ENCODE results near the gene FAM217A. TPM values are rescaled to one million over a fixed set of nuclear protein-coding genes. Genes with fewer than 3 reads are reported as not detected.

FAM217A gene
- total and polyA plus RNA-seq, 2 of the 8 experiments (the other 6 are each of a cell fraction or from before 2014, with no cell fraction given): 0.03 TPM; not detected in 1

DNA sequence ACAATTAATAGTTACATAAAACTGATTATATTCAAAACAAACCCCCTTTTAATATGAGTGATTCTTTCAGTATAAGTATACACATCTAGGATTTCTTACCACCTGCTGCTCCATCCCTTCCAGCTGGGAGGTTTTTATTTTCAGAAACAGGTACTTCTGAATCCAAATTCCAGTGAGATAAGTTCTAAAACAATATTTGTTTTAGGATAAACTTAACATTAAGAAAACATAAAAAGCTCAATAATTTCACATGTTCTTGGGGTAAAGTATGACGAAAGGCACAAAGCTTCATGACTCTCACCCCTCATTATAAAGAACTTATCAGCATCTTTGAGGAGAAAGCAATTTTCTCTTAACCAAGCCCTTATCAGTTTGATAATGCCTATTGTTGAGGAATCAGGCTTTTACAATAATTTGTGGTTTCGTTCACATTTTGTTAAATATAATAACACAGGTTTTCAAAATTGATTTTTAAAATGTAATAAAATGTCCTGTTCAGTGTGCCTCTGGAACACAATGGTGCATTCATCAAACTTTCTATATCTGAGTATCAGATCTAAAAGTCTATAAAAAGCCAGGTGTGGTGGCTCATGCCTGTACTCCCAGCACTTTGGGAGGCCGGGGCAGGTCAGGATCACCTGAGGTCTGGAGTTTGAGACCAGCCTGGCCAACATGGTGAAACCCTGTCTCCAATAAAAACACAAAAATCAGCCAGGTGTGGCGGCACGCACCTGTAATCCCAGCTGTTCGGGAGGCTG lies 4.3 kb downstream of the FAM217A start:
- Histone ChIP-seq H3K27me3 (replicated peaks in 1 of 4; ENCODE audit: control insufficient read depth in 3 of 4, extremely low read depth in 1 of 4, insufficient read depth in 3 of 4, low read length in 3 of 4) (peaks cover 0 to 3% (median 0%) of the 10 kb centered on the region in 4 experiments; a peak in 1 of 7 replicates), H2BK5ac (ENCODE audit: low read depth, low read length) (no peak overlapping the region), H3K27ac (ENCODE audit: low read depth, low read length) (no peak overlapping the region), H4K20me1 (replicated peaks in 1 of 2; ENCODE audit: control insufficient read depth in 1 of 2, insufficient read depth in 2 of 2, low read length in 2 of 2) (no peaks in the 10 kb centered on the region), H3K14ac (ENCODE audit: insufficient read length) (no peak overlapping the region), H3K9me3 (ENCODE audit: insufficient read depth in 2 of 2, low read depth in 1 of 2, low read length in 1 of 2) (no peaks in the 10 kb centered on the region), H2BK12ac (ENCODE audit: low read depth, low read length) (no peak overlapping the region), H3K4me3 (ENCODE audit: extremely low read depth in 1 of 4, insufficient read depth in 2 of 4, low read depth in 3 of 4, low read length in 4 of 4) (no peak overlapping the region), H3K79me2 (ENCODE audit: control insufficient read depth in 1 of 2, insufficient read depth in 2 of 2, low read length in 2 of 2) (no peaks in the 10 kb centered on the region), H2BK120ac (replicated peaks; ENCODE audit: low read depth, low read length) (no peak overlapping the region), H2BK15ac (ENCODE audit: low read length) (no peak overlapping the region), H2AK5ac (ENCODE audit: low read depth, low read length) (no peak overlapping the region), H4K91ac (replicated peaks; ENCODE audit: insufficient read length, low read length) (no peak overlapping the region), H3K23me2 (ENCODE audit: low read depth, low read length) (no peaks in the 10 kb centered on the region; the same call in 1 of the 2 replicates), H4K8ac (ENCODE audit: extremely low read depth, insufficient read depth, low read length) (no peak overlapping the region), H3K18ac (ENCODE audit: extremely low read depth, low read length) (no peak overlapping the region), H3K79me1 (ENCODE audit: low read depth, low read length) (no peaks in the 10 kb centered on the region), H3K9ac (replicated peaks in 1 of 4; ENCODE audit: extremely low read depth in 1 of 4, low read depth in 3 of 4, low read length in 3 of 4) (no peak overlapping the region), H3K23ac (ENCODE audit: insufficient read length) (no peak overlapping the region), H2BK20ac (ENCODE audit: low read length) (no peak overlapping the region), H3K4me1 (replicated peaks in 1 of 4; ENCODE audit: control insufficient read depth in 3 of 4, insufficient read depth in 4 of 4, low read length in 3 of 4) (peaks cover 0 to 7% (median 4%) of the 10 kb centered on the region in 4 experiments; a peak in 3 of 7 replicates), H4K5ac (ENCODE audit: insufficient read length, low read depth, low read length) (no peak overlapping the region), H3K56ac (replicated peaks; ENCODE audit: insufficient read length, low read depth, low read length) (no peak overlapping the region), H2AFZ (ENCODE audit: low read length) (no peak overlapping the region), H3K4me2 (ENCODE audit: insufficient read depth in 1 of 2, low read depth in 2 of 2, low read length in 2 of 2) (no peak overlapping the region), H3K36me3 (ENCODE audit: control insufficient read depth in 2 of 4, insufficient read depth in 4 of 4, low read length in 3 of 4) (no peaks in the 10 kb centered on the region), H3K4ac (replicated peaks; ENCODE audit: insufficient read length, low read depth, low read length) (no peak overlapping the region)
- DNase-seq (ENCODE audit: low read depth in 1 of 2, low spot score in 2 of 2) (no peak), FAIRE-seq (no peak)
- no peak for TF ChIP-seq RXRA (IDR thresholded peaks at IDR 0.05; ENCODE audit: insufficient read depth, low read depth, low read length)
- TF ChIP-seq CREB1 (IDR thresholded peaks at IDR 0.05): no peak
- TF ChIP-seq KDM1A (IDR thresholded peaks at IDR 0.05; ENCODE audit: borderline replicate concordance, low read length): no peak
- no peak for TF ChIP-seq CHD2 (IDR thresholded peaks at IDR 0.05; ENCODE audit: low read length)
- no peak for TF ChIP-seq NANOG (IDR thresholded peaks at IDR 0.05; ENCODE audit: insufficient read depth, low read depth, low read length, poor library complexity, severe bottlenecking)
- TF ChIP-seq EP300 (IDR thresholded peaks at IDR 0.05; ENCODE audit: borderline replicate concordance in 1 of 2, low read depth in 2 of 2, low read length in 2 of 2): no peak
- no peak for TF ChIP-seq POLR2AphosphoS5 (IDR thresholded peaks at IDR 0.05; ENCODE audit: low read depth, low read length)
- no peak for TF ChIP-seq RFX5 (IDR thresholded peaks at IDR 0.05; ENCODE audit: borderline replicate concordance, low read depth, low read length)
- no peak for TF ChIP-seq SP2 (IDR thresholded peaks at IDR 0.05; ENCODE audit: low read length)
- no peak for TF ChIP-seq TEAD4 (IDR thresholded peaks at IDR 0.05; ENCODE audit: low read depth, low read length)
- no peak for TF ChIP-seq BRCA1 (IDR thresholded peaks at IDR 0.05; ENCODE audit: low read depth, low read length)
- TF ChIP-seq KDM5A (IDR thresholded peaks at IDR 0.05; ENCODE audit: low read length): no peak
- ChIA-PET POLR2A (ENCODE audit: partially characterized antibody) (no interaction called here), CTCF (ENCODE audit: partially characterized antibody) (no interaction called here)
- WGBS, 2 experiments (ENCODE audit: extremely low coverage in 1 of 2, insufficient coverage in 1 of 2, insufficient read length in 1 of 2, insufficient replicate concordance in 2 of 2, low coverage in 1 of 2, low lambda C conversion rate in 2 of 2, missing lambda C conversion rate in 1 of 2): 90% methylated on average over 6 of the region's 6 CpGs; no CpG with 5 or more reads in 1 of the 2 experiments

Data from H1 (cell line).